Gastroesophageal sphincter (tissue), 4 donors: ENCODE measurements around the gene BHLHE41. TPM values are rescaled to one million over a fixed set of nuclear protein-coding genes. Genes with fewer than 3 reads are reported as not detected.

ENCODE experiments used
- ATAC-seq: fragments of 150-250 bp; one replicate; pipeline ENCODE4 v1.9.1; 2016; ENCODE audit warnings: mild to moderate bottlenecking, moderate library complexity
- H3K27ac ChIP-seq, 4 donors: fragments of 200-600 bp; sonication (generic) in 3 of 4; 1 replicate in 3 of 4; 2 replicates in 1 of 4; pipeline ENCODE4 v1.5.1; 2016 to 2019
- H3K27me3 ChIP-seq: fragments of 200-600 bp; sonication (generic); one replicate; pipeline ENCODE4 v1.5.1; 2019
- H3K36me3 ChIP-seq, 2 donors: fragments of 200-600 bp; sonication (generic); one replicate each; pipeline ENCODE4 v1.5.1; 2019; ENCODE audit warnings: control low read depth in 1 of 2
- H3K4me1 ChIP-seq, 3 donors: fragments of 200-600 bp; sonication (generic); 1 replicate in 2 of 3; 2 replicates in 1 of 3; pipeline ENCODE4 v1.5.1; 2016 to 2019; ENCODE audit warnings: control low read depth in 2 of 3
- H3K4me3 ChIP-seq, 2 donors: fragments of 200-600 bp; sonication (generic); one replicate each; pipeline ENCODE4 v1.5.1; 2019; ENCODE audit warnings: mild to moderate bottlenecking in 1 of 2, moderate library complexity in 1 of 2
- H3K9me3 ChIP-seq, 3 donors: fragments of 200-600 bp; sonication (generic); one replicate each; pipeline ENCODE4 v1.5.1; 2017 to 2019; ENCODE audit warnings: control low read depth in 2 of 3
- CTCF ChIP-seq, 4 experiments: fragments of 200-600 bp in 2 of 4; fragments of 450-650 bp in 2 of 4; sonication (generic) in 1 of 4; IDR thresholded peaks; one replicate each; pipeline ENCODE4 v1.5.1; 2017 to 2019; ENCODE audit warnings: antibody characterized with exemption in 4 of 4, mild to moderate bottlenecking in 2 of 4, moderate library complexity in 2 of 4
- EP300 ChIP-seq: sonication (generic); formaldehyde crosslinking; IDR thresholded peaks from one replicate; pipeline ENCODE4 v1.6.1; 2017; ENCODE audit warnings: antibody characterized with exemption, mild to moderate bottlenecking
- POLR2A ChIP-seq, 2 donors: fragments of 450-650 bp; IDR thresholded peaks; one replicate each; pipeline ENCODE4 v1.6.1; 2017; ENCODE audit warnings: antibody characterized with exemption in 2 of 2, mild to moderate bottlenecking in 2 of 2, moderate library complexity in 1 of 2
- POLR2AphosphoS5 ChIP-seq: sonication (generic); formaldehyde crosslinking; IDR thresholded peaks from one replicate; pipeline ENCODE4 v1.6.1; 2017; ENCODE audit warnings: antibody characterized with exemption
- WGBS, 2 donors: methylation state at CpG; one replicate each; pipeline ENCODE4 v1.1.5; 2018; ENCODE audit warnings: low coverage in 1 of 2; 5-methylcytosine and 5-hydroxymethylcytosine counted together
- total RNA-seq, 4 donors: library from RNA; depleted of rRNA; stranded (reverse); fragments of >200 nt; gene quantifications; one replicate each; pipeline ENCODE4 v1.1.0, GENCODE V29; 2016

Gene BHLHE41
- total RNA-seq, 4 donors from 2014 or later = 5.3 to 91.2 (median 21.7) TPM

- no peak for ATAC-seq
- TF ChIP-seq CTCF (IDR thresholded peaks at IDR 0.05) (no peak), POLR2A (IDR thresholded peaks at IDR 0.05) (no peak)
- Histone ChIP-seq H3K4me3 (no peak overlapping the region), H3K36me3 (no peaks in the 10 kb centered on the region), H3K9me3 (no peaks in the 10 kb centered on the region), H3K27me3 (no peaks in the 10 kb centered on the region), H3K27ac (peak overlapping the region in 1 of 4 donors; percentile 11), H3K4me1 (peaks cover 0 to 12% (median 0%) of the 10 kb centered on the region in 3 donors)
- WGBS, 2 donors = 67 to 75% methylated on average over 2 to 3 of the region's 3 CpGs
These were observed 10.7 kb upstream of the BHLHE41 start for GRCh38 chr12:26135571-26135970.

GRCh38 chr12:26135010-26135420, 10.2 kb upstream of the BHLHE41 start:
- H3K9me3 ChIP-seq = no peaks in the 10 kb centered on the region
- no peaks in the 10 kb centered on the region for H3K27me3 ChIP-seq
- H3K27ac ChIP-seq = peak overlapping the region in 1 of 4 donors; percentile 11
- TF ChIP-seq POLR2A (IDR thresholded peaks at IDR 0.05) = no peak
- TF ChIP-seq POLR2AphosphoS5 = peak; percentile 36
- no peak overlapping the region for H3K4me3 ChIP-seq
- H3K4me1 ChIP-seq = peaks cover 0 to 12% (median 0%) of the 10 kb centered on the region in 3 donors
- no peaks in the 10 kb centered on the region for H3K36me3 ChIP-seq
- ATAC-seq = peak; percentile 31
- 0 to 42% methylated on average over 1 of the region's 5 CpGs for WGBS, 2 donors

- peaks cover 0 to 12% (median 0%) of the 10 kb centered on the region in 3 donors for H3K4me1 ChIP-seq
- no peak for ATAC-seq
- no peak overlapping the region for H3K4me3 ChIP-seq
- no peaks in the 10 kb centered on the region for H3K9me3 ChIP-seq
- TF ChIP-seq POLR2AphosphoS5 (no peak), CTCF (IDR thresholded peaks at IDR 0.05) (no peak), POLR2A (IDR thresholded peaks at IDR 0.05) (no peak), EP300 (no peak)
- H3K36me3 ChIP-seq = no peaks in the 10 kb centered on the region
- H3K27ac ChIP-seq = no peak overlapping the region
- no peaks in the 10 kb centered on the region for H3K27me3 ChIP-seq
These were observed 9.7 kb upstream of the BHLHE41 start for GRCh38 chr12:26134540-26134939.

GRCh38 chr12:26133521-26133920, 8.7 kb upstream of the BHLHE41 start:
- H3K27ac ChIP-seq = no peak overlapping the region

GRCh38 chr12:26132866-26133265, 8.0 kb upstream of the BHLHE41 start:
- WGBS, 2 donors = 88% methylated on average over 1 of the region's 1 CpG
- Histone ChIP-seq H3K9me3 (no peaks in the 10 kb centered on the region), H3K4me3 (no peak overlapping the region), H3K27me3 (no peaks in the 10 kb centered on the region), H3K27ac (no peak overlapping the region), H3K36me3 (no peaks in the 10 kb centered on the region), H3K4me1 (peaks cover 0 to 12% (median 0%) of the 10 kb centered on the region in 3 donors)
- TF ChIP-seq POLR2AphosphoS5 = no peak
- no peak for TF ChIP-seq POLR2A (IDR thresholded peaks at IDR 0.05)
- no peak for TF ChIP-seq EP300
- no peak for ATAC-seq

More at GRCh38 chr12:26133521-26133920, 8.7 kb upstream of the BHLHE41 start:
- Histone ChIP-seq H3K9me3 (no peaks in the 10 kb centered on the region), H3K4me1 (peaks cover 0 to 12% (median 0%) of the 10 kb centered on the region in 3 donors), H3K4me3 (no peak overlapping the region), H3K36me3 (no peaks in the 10 kb centered on the region), H3K27me3 (no peaks in the 10 kb centered on the region)
- no peak for ATAC-seq
- TF ChIP-seq POLR2A (IDR thresholded peaks at IDR 0.05) (no peak), EP300 (no peak), POLR2AphosphoS5 (no peak), CTCF (IDR thresholded peaks at IDR 0.05) (no peak)

- Histone ChIP-seq H3K36me3 (no peaks in the 10 kb centered on the region), H3K9me3 (no peaks in the 10 kb centered on the region), H3K27me3 (no peaks in the 10 kb centered on the region), H3K27ac (no peak overlapping the region), H3K4me1 (peaks cover 0 to 16% (median 0%) of the 10 kb centered on the region in 3 donors), H3K4me3 (no peak overlapping the region)
- TF ChIP-seq EP300 = no peak
- TF ChIP-seq POLR2AphosphoS5 = no peak
- no peak for TF ChIP-seq POLR2A (IDR thresholded peaks at IDR 0.05)
- TF ChIP-seq CTCF (IDR thresholded peaks at IDR 0.05) = no peak
- WGBS, 2 donors = 58 to 86% methylated on average over 1 of the region's 1 CpG
- ATAC-seq = no peak
These were observed 7.1 kb upstream of the BHLHE41 start for GRCh38 chr12:26131936-26132335.
